ENCODE data around the gene WNT8B.

The WNT8B gene

GRCh38 chr10:100519311-100520051 is 56.7 kb downstream of the WNT8B start, which contains the start of gene SEC31B:
TSS of gene SEC31B (minus strand) at chr10:100519861. CDS start at chr10:100516952, 2,909 bp downstream.
- TF ChIP-seq SIN3A (IDR thresholded peaks at IDR 0.05; ENCODE audit: borderline replicate concordance, insufficient read depth, low read length) (no peak), TAF1 (IDR thresholded peaks at IDR 0.05; ENCODE audit: borderline replicate concordance, insufficient read depth, low read length) (no peak), POLR2AphosphoS5 (IDR thresholded peaks at IDR 0.05; ENCODE audit: low read depth, low read length) (no peak), REST (IDR thresholded peaks at IDR 0.05; ENCODE audit: insufficient read depth in 1 of 2, low read depth in 2 of 2, low read length in 2 of 2) (no peak), FOXP2 (optimal IDR thresholded peaks at IDR 0.05; ENCODE audit: borderline replicate concordance, extremely low read depth, extremely low read length, insufficient read depth) (no peak)

- TF ChIP-seq TAF1 (IDR thresholded peaks at IDR 0.05; ENCODE audit: borderline replicate concordance, insufficient read depth, low read length) (no peak), POLR2AphosphoS5 (IDR thresholded peaks at IDR 0.05; ENCODE audit: low read depth, low read length) (no peak), REST (IDR thresholded peaks at IDR 0.05; ENCODE audit: insufficient read depth in 1 of 2, low read depth in 2 of 2, low read length in 2 of 2) (no peak), FOXP2 (optimal IDR thresholded peaks at IDR 0.05; ENCODE audit: borderline replicate concordance, extremely low read depth, extremely low read length, insufficient read depth) (no peak), SIN3A (IDR thresholded peaks at IDR 0.05; ENCODE audit: borderline replicate concordance, insufficient read depth, low read length) (no peak)
These were observed 58.0 kb downstream of the WNT8B start for GRCh38 chr10:100520811-100521210.

GRCh38 chr10:100522107-100522801 is 59.4 kb downstream of the WNT8B start:
- TF ChIP-seq SIN3A (IDR thresholded peaks at IDR 0.05; ENCODE audit: borderline replicate concordance, insufficient read depth, low read length) (no peak), TAF1 (IDR thresholded peaks at IDR 0.05; ENCODE audit: borderline replicate concordance, insufficient read depth, low read length) (no peak), FOXP2 (optimal IDR thresholded peaks at IDR 0.05; ENCODE audit: borderline replicate concordance, extremely low read depth, extremely low read length, insufficient read depth) (no peak), REST (IDR thresholded peaks at IDR 0.05; ENCODE audit: insufficient read depth in 1 of 2, low read depth in 2 of 2, low read length in 2 of 2) (no peak), POLR2AphosphoS5 (IDR thresholded peaks at IDR 0.05; ENCODE audit: low read depth, low read length) (no peak)

GRCh38 chr10:100522945-100523344 is 60.1 kb downstream of the WNT8B start:
- no peak for TF ChIP-seq TAF1 (IDR thresholded peaks at IDR 0.05; ENCODE audit: borderline replicate concordance, insufficient read depth, low read length)
- no peak for TF ChIP-seq SIN3A (IDR thresholded peaks at IDR 0.05; ENCODE audit: borderline replicate concordance, insufficient read depth, low read length)
- TF ChIP-seq POLR2AphosphoS5 (IDR thresholded peaks at IDR 0.05; ENCODE audit: low read depth, low read length) = no peak
- no peak for TF ChIP-seq REST (IDR thresholded peaks at IDR 0.05; ENCODE audit: insufficient read depth in 1 of 2, low read depth in 2 of 2, low read length in 2 of 2)
- TF ChIP-seq FOXP2 (optimal IDR thresholded peaks at IDR 0.05; ENCODE audit: borderline replicate concordance, extremely low read depth, extremely low read length, insufficient read depth) = no peak
